Uterus (tissue), 4 donors: ENCODE data around the gene ETDA. TPM values are rescaled to one million over a fixed set of nuclear protein-coding genes. Genes with fewer than 3 reads are reported as not detected.
A peak's percentile ranks its signal among the peaks of the same experiment; 100 is the strongest.
"Not testable (repeated sequence)": the region's sequence is repeated elsewhere in the genome, so short reads cannot be mapped to it uniquely, and the experiment has no call there.

Experiments used
- DNase-seq, 2 donors: peaks; one replicate each; pipeline ENCODE4 v3.0.0-alpha.2; 2019 to 2020
- H3K27ac ChIP-seq, 2 donors: fragments of 200-600 bp; sonication (generic); 1 replicate in 1 of 2; 2 replicates in 1 of 2; pipeline ENCODE4 v1.5.1; 2016 to 2018
- H3K27me3 ChIP-seq, 2 donors: fragments of 200-600 bp; sonication (generic); one replicate each; pipeline ENCODE4 v1.5.1; 2018 to 2019; ENCODE audit warnings: control low read depth in 1 of 2
- H3K36me3 ChIP-seq, 2 donors: fragments of 200-600 bp; sonication (generic); one replicate each; pipeline ENCODE4 v1.5.1; 2019; ENCODE audit warnings: control low read depth in 1 of 2
- H3K4me1 ChIP-seq, 2 donors: fragments of 200-600 bp; sonication (generic); one replicate each; pipeline ENCODE4 v1.5.1; 2018 to 2019; ENCODE audit warnings: control low read depth in 1 of 2
- H3K4me3 ChIP-seq, 2 donors: fragments of 200-600 bp; sonication (generic); 1 replicate in 1 of 2; 2 replicates in 1 of 2; pipeline ENCODE4 v1.5.1; 2018 to 2019; ENCODE audit warnings: mild to moderate bottlenecking in 1 of 2
- H3K9me3 ChIP-seq, 2 donors: fragments of 200-600 bp; sonication (generic); one replicate each; pipeline ENCODE4 v1.5.1; 2019; ENCODE audit warnings: control low read depth in 1 of 2
- POLR2A ChIP-seq, 2 donors: fragments of 450-650 bp; IDR thresholded peaks; one replicate each; pipeline ENCODE4 v1.6.1; 2016; ENCODE audit warnings: antibody characterized with exemption in 2 of 2, mild to moderate bottlenecking in 1 of 2, moderate library complexity in 1 of 2
- intact Hi-C: fragments of 100-400 bp; cut with DNase I; formaldehyde crosslinking; loops from one replicate; pipeline ENCODE4 v1.15.1; 2023; ENCODE audit warnings: low total_unique reads
- total RNA-seq, 4 donors: library from RNA; depleted of rRNA in 3 of 4; stranded (reverse); fragments of >200 nt in 3 of 4; gene quantifications; one replicate each; pipeline versions ENCODE4 v1.1.0 to v1.2.4, GENCODE V29; 2014 to 2023
- TF ChIP-seq, protein P1 (sequence below), 4 experiments: fragments of 200-600 bp in 2 of 4; fragments of 450-650 bp in 2 of 4; sonication (generic) in 2 of 4; IDR thresholded peaks; one replicate each; pipeline ENCODE4 v1.5.1; 2016 to 2019; ENCODE audit warnings: antibody characterized with exemption in 4 of 4, mild to moderate bottlenecking in 2 of 4, moderate library complexity in 1 of 4
- donor health status: DM: yes; HTN: yes; CAD: no.

ETDA gene
- not detected for total RNA-seq

DNA sequence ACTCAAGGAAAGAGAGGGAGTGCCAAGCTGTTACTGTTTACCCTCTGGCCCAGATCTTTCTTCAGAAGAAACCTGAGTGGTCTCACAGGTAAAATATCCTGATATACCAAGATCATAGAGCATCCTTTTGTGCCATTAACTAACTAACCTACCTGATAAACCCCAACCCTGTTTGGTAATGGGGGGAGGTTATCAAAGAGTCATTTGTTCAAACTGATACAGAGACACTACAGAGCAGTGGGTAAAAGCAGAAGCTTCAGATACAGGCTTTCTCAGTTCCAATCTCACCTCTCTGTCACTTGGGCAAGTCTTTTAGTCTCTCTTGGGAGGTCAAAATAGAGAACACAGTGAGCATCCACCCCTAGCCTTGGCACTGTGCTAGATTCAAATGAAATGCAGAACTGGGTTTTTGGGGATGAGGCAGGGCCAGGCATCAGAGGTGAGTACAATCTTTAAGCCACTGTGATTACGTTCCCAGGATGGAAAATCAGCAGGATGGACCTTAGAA is at the start of gene ETDA:
Gene ETDA, plus strand, starts transcription at position 51 of the 508 bp plus-strand sequence. CDS start 1,216 bp downstream, outside the sequence.
- H3K27me3 ChIP-seq, H3K27ac ChIP-seq, H3K4me3 ChIP-seq, H3K36me3 ChIP-seq, intact Hi-C loops, DNase-seq, H3K4me1 ChIP-seq, H3K9me3 ChIP-seq: not testable (repeated sequence)

DNA sequence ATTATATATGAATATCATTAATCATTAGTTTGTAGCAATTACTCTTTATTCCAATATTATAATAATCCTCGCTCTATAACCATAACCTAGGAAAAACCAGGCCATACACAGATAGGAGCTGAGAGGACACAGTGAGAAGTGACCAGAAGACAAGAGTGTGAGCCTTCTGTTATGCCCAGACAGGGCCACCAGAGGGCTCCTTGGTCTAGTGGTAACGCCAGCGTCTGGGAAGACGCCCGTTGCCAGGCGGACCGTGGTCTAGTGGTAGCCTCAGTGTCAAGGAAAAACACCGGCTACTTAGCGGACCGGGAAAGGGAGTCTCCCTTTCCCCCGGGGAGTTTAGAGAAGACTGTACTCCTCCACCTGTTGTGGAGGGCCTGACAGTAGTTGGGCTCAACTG is 45.4 kb upstream of the ETDA start:
- H3K27ac ChIP-seq, H3K36me3 ChIP-seq, H3K4me1 ChIP-seq, H3K4me3 ChIP-seq, intact Hi-C loops, H3K27me3 ChIP-seq, H3K9me3 ChIP-seq: not testable (repeated sequence)
- peak in 1 of 2 donors; percentile 14 for DNase-seq

DNA sequence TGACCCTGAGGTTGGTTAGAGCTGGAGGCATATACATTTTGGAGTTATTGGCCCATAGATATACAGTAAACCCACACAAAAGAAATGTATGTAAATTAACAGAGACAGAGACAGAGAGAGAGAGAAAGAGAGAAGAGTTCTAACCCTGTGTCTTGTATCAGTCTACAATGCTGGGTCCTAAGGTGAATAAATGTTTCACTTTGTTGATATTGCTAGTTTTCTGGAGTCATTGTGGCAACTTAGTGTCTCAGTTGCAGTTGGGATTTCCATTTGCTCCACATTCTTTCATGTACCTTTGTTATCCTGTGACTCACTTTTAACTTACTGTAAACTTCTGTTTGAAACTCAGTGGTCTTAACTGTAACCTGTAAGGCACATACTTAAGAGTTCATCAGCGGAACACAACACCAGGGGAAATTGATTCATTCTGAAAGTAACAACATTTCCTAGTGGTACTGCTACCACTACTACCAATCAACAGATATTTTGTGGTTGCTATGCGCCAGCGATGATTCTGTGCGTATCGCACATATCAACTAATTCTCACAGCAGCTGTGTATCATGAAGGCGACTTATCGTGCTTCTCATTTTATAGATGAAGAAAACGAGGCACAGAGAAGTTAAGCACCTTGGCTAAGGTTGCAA is 38.5 kb upstream of the ETDA start:
- H3K4me1 ChIP-seq: no peaks in the 10 kb centered on the region
- intact Hi-C loops: no loop called here
- H3K36me3 ChIP-seq: no peaks in the 10 kb centered on the region
- H3K4me3 ChIP-seq: no peak overlapping the region
- no peaks in the 10 kb centered on the region for H3K9me3 ChIP-seq
- TF ChIP-seq, protein P1, sequence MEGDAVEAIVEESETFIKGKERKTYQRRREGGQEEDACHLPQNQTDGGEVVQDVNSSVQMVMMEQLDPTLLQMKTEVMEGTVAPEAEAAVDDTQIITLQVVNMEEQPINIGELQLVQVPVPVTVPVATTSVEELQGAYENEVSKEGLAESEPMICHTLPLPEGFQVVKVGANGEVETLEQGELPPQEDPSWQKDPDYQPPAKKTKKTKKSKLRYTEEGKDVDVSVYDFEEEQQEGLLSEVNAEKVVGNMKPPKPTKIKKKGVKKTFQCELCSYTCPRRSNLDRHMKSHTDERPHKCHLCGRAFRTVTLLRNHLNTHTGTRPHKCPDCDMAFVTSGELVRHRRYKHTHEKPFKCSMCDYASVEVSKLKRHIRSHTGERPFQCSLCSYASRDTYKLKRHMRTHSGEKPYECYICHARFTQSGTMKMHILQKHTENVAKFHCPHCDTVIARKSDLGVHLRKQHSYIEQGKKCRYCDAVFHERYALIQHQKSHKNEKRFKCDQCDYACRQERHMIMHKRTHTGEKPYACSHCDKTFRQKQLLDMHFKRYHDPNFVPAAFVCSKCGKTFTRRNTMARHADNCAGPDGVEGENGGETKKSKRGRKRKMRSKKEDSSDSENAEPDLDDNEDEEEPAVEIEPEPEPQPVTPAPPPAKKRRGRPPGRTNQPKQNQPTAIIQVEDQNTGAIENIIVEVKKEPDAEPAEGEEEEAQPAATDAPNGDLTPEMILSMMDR (IDR thresholded peaks at IDR 0.05): no peak
- TF ChIP-seq POLR2A (IDR thresholded peaks at IDR 0.05): no peak
- H3K27ac ChIP-seq: no peak overlapping the region
- DNase-seq: no peak
- H3K27me3 ChIP-seq: no peaks in the 10 kb centered on the region

DNA sequence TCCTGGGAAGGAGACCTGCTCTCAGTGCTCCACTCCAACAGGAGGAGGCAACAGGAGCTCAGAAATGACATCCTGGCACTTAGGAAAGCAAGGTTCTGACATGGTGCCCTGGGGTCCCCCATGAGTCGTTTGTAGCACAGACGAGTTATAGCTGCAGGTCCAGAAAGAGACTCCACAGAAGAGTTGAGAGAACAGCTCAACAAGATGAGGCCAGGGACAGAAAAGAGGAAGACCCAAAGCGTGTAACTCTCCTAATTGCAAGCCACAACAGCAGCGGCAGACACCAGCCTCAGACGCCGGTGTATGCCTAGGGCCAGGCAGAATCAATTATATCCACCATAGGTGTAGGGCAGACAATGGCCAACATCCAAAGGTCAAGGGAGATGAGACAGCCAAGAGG is 5.9 kb upstream of the ETDA start:
- H3K36me3 ChIP-seq, H3K4me1 ChIP-seq, intact Hi-C loops: not testable (repeated sequence)

DNA sequence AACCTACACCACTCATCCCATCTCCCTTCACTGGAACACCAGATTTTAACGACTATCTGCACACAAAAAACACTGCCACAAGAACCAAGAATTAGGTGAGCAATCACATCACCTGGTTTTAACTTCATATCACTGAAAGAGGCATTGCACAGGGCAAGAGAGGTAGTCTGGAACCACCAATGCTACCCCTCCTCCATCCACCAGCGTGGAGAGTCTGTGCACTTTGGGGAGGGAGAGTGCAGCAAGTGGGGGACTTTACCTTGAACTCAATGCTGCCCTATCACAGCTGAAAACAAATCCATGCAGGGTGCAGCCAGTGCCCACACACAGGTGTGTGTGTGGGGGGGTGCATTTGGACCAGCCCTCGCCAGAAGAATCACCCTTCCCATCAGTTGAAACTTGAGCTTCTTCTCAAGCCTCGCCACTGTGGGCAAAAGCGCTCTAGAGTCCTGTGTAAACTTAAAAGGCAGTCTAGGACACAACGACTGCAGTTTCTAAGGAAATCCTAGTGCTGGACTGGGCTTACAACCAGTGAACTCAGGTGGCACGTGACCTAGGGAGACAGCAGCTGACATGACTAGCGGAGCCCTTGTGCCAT is 4.3 kb downstream of the ETDA start:
- H3K36me3 ChIP-seq, H3K4me1 ChIP-seq, H3K4me3 ChIP-seq, H3K27ac ChIP-seq, H3K9me3 ChIP-seq, H3K27me3 ChIP-seq, DNase-seq, intact Hi-C loops: not testable (repeated sequence)

More for the DNA sequence above, 5.9 kb upstream of the ETDA start:
- H3K9me3 ChIP-seq, H3K4me3 ChIP-seq, H3K27me3 ChIP-seq, H3K27ac ChIP-seq, DNase-seq: not testable (repeated sequence)

DNA sequence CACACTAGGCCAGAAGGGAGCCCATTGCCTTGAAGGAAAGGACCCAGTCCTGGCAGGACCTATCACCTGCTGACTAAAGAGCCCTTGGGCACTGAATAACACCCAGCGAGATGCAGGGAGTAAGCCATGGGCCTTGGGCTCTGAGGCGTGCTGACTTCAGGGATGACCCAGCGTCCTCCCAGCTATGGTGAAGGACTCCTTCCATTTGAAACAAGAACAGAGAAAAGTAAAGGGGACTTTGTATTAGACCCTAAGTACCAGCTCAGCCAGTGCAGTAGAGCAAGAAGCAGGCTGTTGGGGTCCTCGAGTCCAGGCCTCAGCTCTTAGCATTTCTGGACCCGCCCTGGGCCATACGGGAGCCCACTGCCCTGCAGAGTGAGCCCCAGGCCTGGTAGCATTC is 5.1 kb downstream of the ETDA start:
- Histone ChIP-seq H3K36me3 (no peaks in the 10 kb centered on the region), H3K4me1 (no peaks in the 10 kb centered on the region), H3K9me3 (no peaks in the 10 kb centered on the region), H3K4me3 (no peak overlapping the region), H3K27me3 (no peaks in the 10 kb centered on the region), H3K27ac (no peak overlapping the region)
- no peak for DNase-seq
- TF ChIP-seq, protein P1 (IDR thresholded peaks at IDR 0.05): no peak
- TF ChIP-seq POLR2A (IDR thresholded peaks at IDR 0.05): no peak
- intact Hi-C loops: no loop called here

DNA sequence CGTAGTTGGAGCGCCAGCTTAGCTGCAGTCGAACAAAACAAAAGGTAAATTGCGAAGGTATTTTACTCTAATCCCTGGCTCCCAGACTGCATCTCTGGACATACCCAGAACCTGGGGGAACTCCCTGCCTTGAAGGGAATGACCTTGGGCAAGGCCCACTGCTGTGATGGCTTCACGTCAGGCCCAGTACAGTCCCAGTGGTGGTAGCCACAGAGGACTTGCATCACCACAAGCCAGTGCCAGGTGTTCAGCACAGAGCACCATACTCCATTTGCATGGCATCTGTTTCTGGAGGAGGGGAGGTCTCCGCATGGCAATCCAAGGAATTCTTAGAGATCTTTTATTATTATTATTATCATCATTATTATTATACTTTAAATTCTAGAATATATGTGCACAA is 5.6 kb downstream of the ETDA start:
- no peaks in the 10 kb centered on the region for H3K36me3 ChIP-seq
- H3K4me3 ChIP-seq: no peak overlapping the region
- no peak for DNase-seq

DNA sequence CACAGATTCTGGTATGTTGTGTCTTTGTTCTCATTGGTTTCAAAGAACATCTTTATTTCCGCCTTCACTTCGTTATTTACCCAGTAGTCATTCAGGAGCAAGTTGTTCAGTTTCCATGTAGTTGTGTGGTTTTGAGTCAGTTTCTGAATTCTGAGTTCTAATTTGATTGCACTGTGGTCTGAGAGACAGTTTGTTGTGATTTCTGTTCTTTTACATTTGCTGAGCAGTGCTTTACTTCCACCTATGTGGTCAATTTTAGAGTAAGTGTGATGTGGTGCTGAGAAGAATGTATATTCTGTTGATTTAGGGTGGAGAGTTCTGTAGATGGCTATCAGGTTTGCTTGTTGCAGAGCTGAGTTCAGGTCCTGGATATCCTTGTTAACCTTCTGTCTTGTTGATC is 9.1 kb downstream of the ETDA start:
- H3K27me3 ChIP-seq, H3K4me1 ChIP-seq, H3K36me3 ChIP-seq, DNase-seq, H3K4me3 ChIP-seq, H3K9me3 ChIP-seq, H3K27ac ChIP-seq, intact Hi-C loops: not testable (repeated sequence)

More for the DNA sequence above, 5.6 kb downstream of the ETDA start:
- H3K27ac ChIP-seq: no peak overlapping the region
- TF ChIP-seq POLR2A (IDR thresholded peaks at IDR 0.05): no peak
- TF ChIP-seq, protein P1 (IDR thresholded peaks at IDR 0.05): no peak
- no peaks in the 10 kb centered on the region for H3K27me3 ChIP-seq
- intact Hi-C loops: no loop called here
- H3K9me3 ChIP-seq: no peaks in the 10 kb centered on the region
- H3K4me1 ChIP-seq: no peaks in the 10 kb centered on the region

DNA sequence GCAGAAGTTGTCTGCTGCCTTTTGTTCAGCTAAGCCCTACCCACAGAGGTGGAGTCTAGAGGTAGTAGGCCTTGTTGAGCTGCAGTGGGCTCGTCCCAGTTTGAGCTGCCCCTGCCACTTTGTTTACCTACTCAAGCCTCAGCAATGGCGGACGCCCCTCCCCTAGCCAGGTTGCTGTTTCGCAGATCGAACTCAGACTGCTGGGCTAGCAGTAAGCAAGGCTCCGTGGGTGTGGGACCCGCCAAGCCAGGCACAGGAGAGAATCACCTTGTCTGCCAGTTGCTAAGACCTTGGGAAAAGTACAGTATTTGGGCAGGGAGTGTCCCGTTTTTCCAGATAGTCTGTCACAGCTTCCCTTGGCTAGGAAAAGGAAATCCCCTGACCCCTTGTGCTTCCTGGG is 11.5 kb downstream of the ETDA start:
- H3K4me1 ChIP-seq, H3K27ac ChIP-seq, DNase-seq, intact Hi-C loops, H3K36me3 ChIP-seq, H3K9me3 ChIP-seq, H3K4me3 ChIP-seq, H3K27me3 ChIP-seq: not testable (repeated sequence)
